GM12875 (cell line): ENCODE results near the gene PACSIN2.

ENCODE experiments used
- H3K4me3 ChIP-seq: one replicate; pipeline ENCODE4 v1.5.1; 2011; ENCODE audit warnings: low read depth, low read length, control low read depth
- CTCF ChIP-seq: IDR thresholded peaks from 2 replicates; pipeline ENCODE4 v1.5.1; 2011; ENCODE audit warnings: low read depth, mild to moderate bottlenecking, control low read depth, inconsistent platforms, low read length, moderate library complexity, borderline replicate concordance; ENCODE audit not compliant: insufficient read depth

Gene PACSIN2

GRCh38 chr22:42825796-42826195 is 189.2 kb downstream of the PACSIN2 start:
- H3K4me3 ChIP-seq, result no peak overlapping the region
- no peak for TF ChIP-seq CTCF

GRCh38 chr22:42821386-42821785 is 193.6 kb downstream of the PACSIN2 start:
- no peak for TF ChIP-seq CTCF
- no peak overlapping the region for H3K4me3 ChIP-seq

- no peak overlapping the region for H3K4me3 ChIP-seq
- TF ChIP-seq CTCF, result peak; percentile 27; the same call in 1 of the 2 replicates
Observed at GRCh38 chr22:42820045-42820763, 194.7 kb downstream of the PACSIN2 start.
